Measurements from ENCODE around the gene IL6ST. TPM values are rescaled to one million over a fixed set of nuclear protein-coding genes. Genes with fewer than 3 reads are reported as not detected.

The IL6ST gene
- total RNA-seq, 1 donor from 2014 or later: 69.7 TPM

GRCh38 chr5:55925181-55925580 lies 69.6 kb downstream of the IL6ST start:
- TF ChIP-seq, protein P1, sequence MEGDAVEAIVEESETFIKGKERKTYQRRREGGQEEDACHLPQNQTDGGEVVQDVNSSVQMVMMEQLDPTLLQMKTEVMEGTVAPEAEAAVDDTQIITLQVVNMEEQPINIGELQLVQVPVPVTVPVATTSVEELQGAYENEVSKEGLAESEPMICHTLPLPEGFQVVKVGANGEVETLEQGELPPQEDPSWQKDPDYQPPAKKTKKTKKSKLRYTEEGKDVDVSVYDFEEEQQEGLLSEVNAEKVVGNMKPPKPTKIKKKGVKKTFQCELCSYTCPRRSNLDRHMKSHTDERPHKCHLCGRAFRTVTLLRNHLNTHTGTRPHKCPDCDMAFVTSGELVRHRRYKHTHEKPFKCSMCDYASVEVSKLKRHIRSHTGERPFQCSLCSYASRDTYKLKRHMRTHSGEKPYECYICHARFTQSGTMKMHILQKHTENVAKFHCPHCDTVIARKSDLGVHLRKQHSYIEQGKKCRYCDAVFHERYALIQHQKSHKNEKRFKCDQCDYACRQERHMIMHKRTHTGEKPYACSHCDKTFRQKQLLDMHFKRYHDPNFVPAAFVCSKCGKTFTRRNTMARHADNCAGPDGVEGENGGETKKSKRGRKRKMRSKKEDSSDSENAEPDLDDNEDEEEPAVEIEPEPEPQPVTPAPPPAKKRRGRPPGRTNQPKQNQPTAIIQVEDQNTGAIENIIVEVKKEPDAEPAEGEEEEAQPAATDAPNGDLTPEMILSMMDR (IDR thresholded peaks at IDR 0.05; ENCODE audit: unreplicated experiment): no peak
- peaks cover 20% of the 10 kb centered on the region for H3K27me3 Mint-ChIP-seq (ENCODE audit: unreplicated experiment)
- no peaks in the 10 kb centered on the region for H3K9me3 Mint-ChIP-seq (ENCODE audit: unreplicated experiment)
- H3K4me1 Mint-ChIP-seq (ENCODE audit: unreplicated experiment): peaks cover 44% of the 10 kb centered on the region
- H3K36me3 Mint-ChIP-seq (ENCODE audit: low read depth, unreplicated experiment): peaks cover 2% of the 10 kb centered on the region
- DNase-seq (ENCODE audit: low spot score): no peak
- peak overlapping the region; percentile 91 for H3K27ac Mint-ChIP-seq (ENCODE audit: unreplicated experiment)
- no peak overlapping the region for H3K4me3 Mint-ChIP-seq (ENCODE audit: unreplicated experiment)

- H3K9me3 Mint-ChIP-seq (ENCODE audit: unreplicated experiment): no peaks in the 10 kb centered on the region
- peaks cover 16% of the 10 kb centered on the region for H3K27me3 Mint-ChIP-seq (ENCODE audit: unreplicated experiment)
- H3K27ac Mint-ChIP-seq (ENCODE audit: unreplicated experiment): peak overlapping the region; percentile 91
- H3K4me3 Mint-ChIP-seq (ENCODE audit: unreplicated experiment): peak overlapping the region; percentile 71
- no peaks in the 10 kb centered on the region for H3K36me3 Mint-ChIP-seq (ENCODE audit: low read depth, unreplicated experiment)
- DNase-seq (ENCODE audit: low spot score): no peak
- TF ChIP-seq, protein P1 (IDR thresholded peaks at IDR 0.05; ENCODE audit: unreplicated experiment): no peak
- H3K4me1 Mint-ChIP-seq (ENCODE audit: unreplicated experiment): peaks cover 44% of the 10 kb centered on the region
Observed at GRCh38 chr5:55924744-55925143, 70.0 kb downstream of the IL6ST start.

DNA sequence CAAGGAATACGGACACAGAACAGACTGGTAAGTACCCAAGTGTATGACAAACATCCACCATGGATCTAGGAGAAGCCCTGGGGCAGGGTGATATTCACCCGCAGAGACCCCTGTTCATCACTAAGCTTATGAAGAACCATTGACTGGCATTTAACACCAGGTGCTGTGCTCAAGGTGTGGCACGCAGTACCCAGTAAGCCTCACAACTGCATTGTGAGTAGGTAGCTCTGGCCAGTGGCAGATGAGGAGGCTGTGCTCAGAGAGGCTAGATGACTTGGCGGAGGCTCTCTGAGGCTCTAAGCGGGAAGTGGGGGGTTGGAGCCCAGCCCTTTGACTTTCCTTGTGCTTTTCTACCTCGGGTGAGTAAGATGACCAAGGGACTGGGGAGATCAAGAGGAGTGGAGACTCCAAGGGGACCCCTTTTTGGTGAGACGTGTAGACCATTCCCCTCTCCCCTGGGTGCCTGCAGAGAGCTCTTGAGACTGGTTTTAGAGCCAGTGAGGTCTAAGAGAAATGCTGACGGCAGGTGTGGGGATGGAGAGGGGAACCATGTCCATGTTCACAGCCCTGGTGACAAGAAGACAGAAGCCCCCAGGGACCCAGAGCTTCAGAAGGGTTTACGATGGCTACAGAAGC lies 70.8 kb downstream of the IL6ST start:
- peak overlapping the region; percentile 99 for H3K27ac Mint-ChIP-seq (ENCODE audit: unreplicated experiment)
- no peak for DNase-seq (ENCODE audit: low spot score)

GRCh38 chr5:55923177-55923771 lies 71.5 kb downstream of the IL6ST start:
- Mint-ChIP-seq H3K27ac (ENCODE audit: unreplicated experiment) (peak overlapping the region; percentile 99), H3K9me3 (ENCODE audit: unreplicated experiment) (no peaks in the 10 kb centered on the region), H3K27me3 (ENCODE audit: unreplicated experiment) (peaks cover 15% of the 10 kb centered on the region), H3K4me3 (ENCODE audit: unreplicated experiment) (peak overlapping the region; percentile 80), H3K36me3 (ENCODE audit: low read depth, unreplicated experiment) (no peaks in the 10 kb centered on the region), H3K4me1 (ENCODE audit: unreplicated experiment) (peaks cover 55% of the 10 kb centered on the region)
- DNase-seq (ENCODE audit: low spot score): peak; percentile 66
- TF ChIP-seq, protein P1 (IDR thresholded peaks at IDR 0.05; ENCODE audit: unreplicated experiment): no peak

More for the DNA sequence above, 70.8 kb downstream of the IL6ST start:
- peaks cover 51% of the 10 kb centered on the region for H3K4me1 Mint-ChIP-seq (ENCODE audit: unreplicated experiment)
- no peaks in the 10 kb centered on the region for H3K36me3 Mint-ChIP-seq (ENCODE audit: low read depth, unreplicated experiment)
- no peak overlapping the region for H3K4me3 Mint-ChIP-seq (ENCODE audit: unreplicated experiment)
- H3K27me3 Mint-ChIP-seq (ENCODE audit: unreplicated experiment): peaks cover 18% of the 10 kb centered on the region
- H3K9me3 Mint-ChIP-seq (ENCODE audit: unreplicated experiment): no peaks in the 10 kb centered on the region
- TF ChIP-seq, protein P1 (IDR thresholded peaks at IDR 0.05; ENCODE audit: unreplicated experiment): no peak

GRCh38 chr5:55921617-55922016 lies 73.1 kb downstream of the IL6ST start:
- no peaks in the 10 kb centered on the region for H3K36me3 Mint-ChIP-seq (ENCODE audit: low read depth, unreplicated experiment)
- peaks cover 55% of the 10 kb centered on the region for H3K4me1 Mint-ChIP-seq (ENCODE audit: unreplicated experiment)
- no peak overlapping the region for H3K4me3 Mint-ChIP-seq (ENCODE audit: unreplicated experiment)
- peaks cover 11% of the 10 kb centered on the region for H3K27me3 Mint-ChIP-seq (ENCODE audit: unreplicated experiment)
- TF ChIP-seq, protein P1 (IDR thresholded peaks at IDR 0.05; ENCODE audit: unreplicated experiment): no peak
- no peaks in the 10 kb centered on the region for H3K9me3 Mint-ChIP-seq (ENCODE audit: unreplicated experiment)
- H3K27ac Mint-ChIP-seq (ENCODE audit: unreplicated experiment): peak overlapping the region; percentile 67
- DNase-seq (ENCODE audit: low spot score): no peak

Data from endothelial cell (in vitro differentiated cells).